ENCODE measurements around the gene YJU2.
"Not testable (repeated sequence)": the region's sequence is repeated elsewhere in the genome, so short reads cannot be mapped to it uniquely, and the experiment has no call there.

The YJU2 gene

GRCh38 chr19:4229179-4229931, 17.5 kb upstream of the YJU2 start, which contains the start of gene EBI3:
EBI3 (plus strand) TSS chr19:4229523; CDS start chr19:4229551, 28 bp downstream.
- peak; percentile 44 for DNase-seq

- not testable (repeated sequence) for DNase-seq
These were observed 16.6 kb upstream of the YJU2 start for GRCh38 chr19:4230237-4230636.

- DNase-seq: not testable (repeated sequence)
These were observed 15.4 kb upstream of the YJU2 start for GRCh38 chr19:4231521-4231920.

- not testable (repeated sequence) for DNase-seq
These were observed 14.7 kb upstream of the YJU2 start for GRCh38 chr19:4232139-4232538.

- DNase-seq: no peak
These were observed 14.1 kb upstream of the YJU2 start for GRCh38 chr19:4232614-4233281.

GRCh38 chr19:4233282-4233853, 13.5 kb upstream of the YJU2 start:
- DNase-seq: peak; percentile 56

- no peak for DNase-seq
These were observed 12.6 kb upstream of the YJU2 start for GRCh38 chr19:4234142-4234861.

- no peak for DNase-seq
These were observed 12.0 kb upstream of the YJU2 start for GRCh38 chr19:4234862-4235201.

- DNase-seq: not testable (repeated sequence)
These were observed 9.4 kb upstream of the YJU2 start for GRCh38 chr19:4237510-4237909.

GRCh38 chr19:4238831-4239230, 8.0 kb upstream of the YJU2 start:
- DNase-seq: no peak

GRCh38 chr19:4241824-4242430, 5.0 kb upstream of the YJU2 start:
- DNase-seq: no peak

GRCh38 chr19:4245938-4246337, 942 bp upstream of the YJU2 start:
- not testable (repeated sequence) for DNase-seq

- no peak for DNase-seq
These were observed 9.7 kb downstream of the YJU2 start for GRCh38 chr19:4256563-4256962.

GRCh38 chr19:4257025-4257424, 10.1 kb downstream of the YJU2 start:
- DNase-seq: no peak

- no peak for DNase-seq
These were observed 11.3 kb downstream of the YJU2 start for GRCh38 chr19:4258181-4258580.

GRCh38 chr19:4260613-4261191, 13.8 kb downstream of the YJU2 start:
- DNase-seq: no peak

- no peak for DNase-seq
These were observed 17.9 kb downstream of the YJU2 start for GRCh38 chr19:4264812-4265211.

- DNase-seq: no peak
These were observed 19.5 kb downstream of the YJU2 start for GRCh38 chr19:4266253-4267000.

- DNase-seq: peak; percentile 31
These were observed 20.4 kb downstream of the YJU2 start for GRCh38 chr19:4267101-4267900.

- no peak for DNase-seq
These were observed 21.3 kb downstream of the YJU2 start for GRCh38 chr19:4267901-4268815.
